Measurements from ENCODE around the gene OLFM1.
"Not testable (repeated sequence)": the region's sequence is repeated elsewhere in the genome, so short reads cannot be mapped to it uniquely, and the experiment has no call there.

The OLFM1 gene

DNA sequence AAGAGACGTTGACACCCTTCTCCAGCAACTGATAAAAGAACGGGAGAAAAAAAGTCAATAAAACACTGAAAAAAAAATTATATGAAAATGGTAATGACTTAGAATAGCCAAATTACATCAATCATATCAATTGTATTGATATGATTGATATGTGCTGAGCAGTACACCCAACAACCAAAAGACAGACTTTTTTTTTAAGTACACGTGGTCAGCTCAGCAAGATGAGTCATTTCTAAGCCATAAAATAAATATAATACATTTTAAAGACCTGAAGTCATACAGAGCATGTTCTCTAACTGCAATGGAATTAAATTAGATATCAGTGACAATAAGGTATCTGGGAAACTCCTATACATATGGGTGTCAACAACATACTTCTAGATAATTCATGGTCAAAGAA lies 30.9 kb upstream of the OLFM1 start:
- in situ Hi-C loops (cut with MboI; ENCODE audit: low sequenced_read_pairs), result no loop called here

GRCh38 chr9:135060461-135061116 lies 26.9 kb upstream of the OLFM1 start:
- in situ Hi-C loops (cut with MboI; ENCODE audit: low sequenced_read_pairs), result no loop called here

DNA sequence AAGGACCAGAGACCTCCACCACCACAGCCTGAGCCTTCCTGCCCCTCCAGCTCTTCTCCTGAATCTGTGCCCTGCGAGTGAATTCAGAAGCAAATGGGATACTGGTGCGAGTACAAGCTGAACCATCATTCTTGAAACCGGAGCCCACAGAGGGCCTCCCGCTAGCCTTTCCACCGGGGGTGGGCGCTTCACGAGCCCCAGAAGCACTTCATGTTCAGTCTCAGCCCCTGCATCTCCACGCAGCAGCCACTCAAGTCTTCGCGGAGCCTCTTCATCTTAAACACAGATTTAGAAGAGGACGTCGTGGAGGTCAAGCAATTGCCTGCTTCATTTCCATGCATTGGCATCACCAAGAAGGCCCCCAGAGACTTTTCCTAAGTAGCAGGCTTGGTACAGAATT lies 26.0 kb upstream of the OLFM1 start:
- in situ Hi-C loops (cut with MboI; ENCODE audit: low sequenced_read_pairs), result no loop called here

GRCh38 chr9:135062254-135062653 lies 25.2 kb upstream of the OLFM1 start:
- in situ Hi-C loops (cut with MboI; ENCODE audit: low sequenced_read_pairs), result no loop called here

DNA sequence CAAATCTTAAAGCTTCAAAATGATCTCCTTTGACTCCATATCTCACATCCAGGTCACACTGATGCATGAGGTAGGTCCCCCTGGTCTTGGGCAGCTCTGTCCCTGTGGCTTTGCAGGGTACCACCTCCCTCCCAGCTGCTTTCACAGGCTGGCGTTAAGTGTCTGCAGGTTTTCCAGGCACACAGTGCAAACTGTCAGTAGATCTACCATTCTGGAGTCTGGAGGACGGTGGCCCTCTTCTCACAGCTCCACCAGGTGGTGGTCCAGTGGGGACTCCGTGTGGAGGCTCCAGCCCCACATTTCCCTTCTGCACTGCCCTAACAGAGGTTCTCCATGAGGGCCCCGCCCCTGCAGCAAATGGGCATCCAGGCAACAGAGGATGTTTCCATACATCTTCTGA lies 24.0 kb upstream of the OLFM1 start:
- in situ Hi-C loops (cut with MboI; ENCODE audit: low sequenced_read_pairs), result not testable (repeated sequence)

- in situ Hi-C loops (cut with MboI; ENCODE audit: low sequenced_read_pairs), result not testable (repeated sequence)
Measured at GRCh38 chr9:135063888-135064287, 23.6 kb upstream of the OLFM1 start.

- in situ Hi-C loops (cut with MboI; ENCODE audit: low sequenced_read_pairs), result no loop called here
Measured at GRCh38 chr9:135065151-135065550, 22.3 kb upstream of the OLFM1 start.

DNA sequence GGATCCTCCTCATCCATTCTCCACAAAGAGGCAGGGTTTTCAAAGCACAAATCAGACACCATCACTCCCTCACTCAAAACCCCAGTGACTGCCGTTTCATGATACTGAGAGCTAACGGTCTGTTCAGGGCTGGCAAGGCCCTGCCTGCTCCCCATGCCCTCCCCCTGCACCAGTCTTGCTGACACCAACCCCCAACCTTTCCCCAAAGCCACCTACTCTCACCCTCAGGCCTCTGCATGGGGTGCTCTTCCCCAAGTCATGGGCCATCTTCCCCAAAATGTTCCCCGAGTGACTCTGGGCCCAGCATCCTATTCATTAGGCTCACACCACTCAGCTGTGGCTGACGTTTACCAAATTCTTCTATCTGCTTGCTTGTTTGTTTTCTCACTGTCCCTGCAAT lies 21.7 kb upstream of the OLFM1 start:
- in situ Hi-C loops (cut with MboI; ENCODE audit: low sequenced_read_pairs), result no loop called here

DNA sequence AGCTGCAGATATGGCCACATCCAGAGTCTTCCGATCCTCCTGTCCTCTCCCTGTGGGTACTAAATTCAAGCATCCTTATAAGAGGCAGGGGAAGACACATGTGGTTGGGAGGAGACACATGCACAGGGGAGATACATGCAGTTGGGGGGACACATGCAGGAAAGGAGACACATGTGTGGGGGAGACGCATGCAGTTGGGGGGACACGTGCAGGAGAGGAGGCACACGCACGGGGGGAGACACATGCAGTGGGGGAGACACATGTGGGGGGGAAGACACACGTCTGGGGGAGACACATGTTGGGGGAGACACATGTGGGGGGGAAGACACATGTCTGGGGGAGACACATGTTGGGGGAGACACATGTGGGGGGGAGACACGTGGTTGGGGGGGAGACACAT lies 21.2 kb upstream of the OLFM1 start:
- in situ Hi-C loops (cut with MboI; ENCODE audit: low sequenced_read_pairs), result no loop called here

DNA sequence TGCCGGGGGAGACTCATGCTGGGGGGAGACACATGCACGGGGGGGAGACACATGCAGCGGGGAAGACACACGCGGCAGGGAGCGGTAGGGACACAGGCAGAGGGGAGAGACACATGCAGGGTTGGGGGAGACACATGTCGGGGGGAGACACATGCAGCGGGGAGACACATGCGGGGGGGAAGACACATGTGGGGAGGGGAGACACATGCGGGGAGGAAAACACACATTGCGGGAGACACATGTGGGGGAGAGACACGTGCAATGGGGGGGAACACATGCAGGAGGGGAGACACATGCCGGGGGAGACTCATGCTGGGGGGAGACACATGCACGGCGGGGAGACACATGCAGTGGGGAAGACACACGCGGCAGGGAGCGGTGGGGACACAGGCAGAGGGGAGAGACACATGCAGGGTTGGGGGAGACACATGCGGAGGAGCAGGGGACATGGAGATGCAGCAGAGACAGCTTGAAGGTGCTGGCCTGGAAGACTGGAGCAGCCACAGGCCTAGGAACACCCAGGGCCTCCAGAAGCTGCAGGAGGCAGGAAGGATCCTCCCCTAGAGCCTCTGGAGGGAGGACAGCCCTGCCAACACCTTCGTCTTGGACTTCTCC lies 20.3 kb upstream of the OLFM1 start:
- in situ Hi-C loops (cut with MboI; ENCODE audit: low sequenced_read_pairs), result no loop called here

GRCh38 chr9:135068776-135069415 lies 18.6 kb upstream of the OLFM1 start:
- in situ Hi-C loops (cut with MboI; ENCODE audit: low sequenced_read_pairs), result no loop called here

GRCh38 chr9:135069558-135070197 lies 17.8 kb upstream of the OLFM1 start:
- in situ Hi-C loops (cut with MboI; ENCODE audit: low sequenced_read_pairs), result no loop called here

GRCh38 chr9:135070198-135070951 lies 17.1 kb upstream of the OLFM1 start:
- in situ Hi-C loops (cut with MboI; ENCODE audit: low sequenced_read_pairs), result no loop called here

GRCh38 chr9:135070964-135071735 lies 16.3 kb upstream of the OLFM1 start:
- in situ Hi-C loops (cut with MboI; ENCODE audit: low sequenced_read_pairs), result no loop called here

GRCh38 chr9:135073081-135073740 lies 14.3 kb upstream of the OLFM1 start:
- in situ Hi-C loops (cut with MboI; ENCODE audit: low sequenced_read_pairs), result no loop called here

GRCh38 chr9:135073741-135074305 lies 13.6 kb upstream of the OLFM1 start:
- in situ Hi-C loops (cut with MboI; ENCODE audit: low sequenced_read_pairs), result no loop called here

DNA sequence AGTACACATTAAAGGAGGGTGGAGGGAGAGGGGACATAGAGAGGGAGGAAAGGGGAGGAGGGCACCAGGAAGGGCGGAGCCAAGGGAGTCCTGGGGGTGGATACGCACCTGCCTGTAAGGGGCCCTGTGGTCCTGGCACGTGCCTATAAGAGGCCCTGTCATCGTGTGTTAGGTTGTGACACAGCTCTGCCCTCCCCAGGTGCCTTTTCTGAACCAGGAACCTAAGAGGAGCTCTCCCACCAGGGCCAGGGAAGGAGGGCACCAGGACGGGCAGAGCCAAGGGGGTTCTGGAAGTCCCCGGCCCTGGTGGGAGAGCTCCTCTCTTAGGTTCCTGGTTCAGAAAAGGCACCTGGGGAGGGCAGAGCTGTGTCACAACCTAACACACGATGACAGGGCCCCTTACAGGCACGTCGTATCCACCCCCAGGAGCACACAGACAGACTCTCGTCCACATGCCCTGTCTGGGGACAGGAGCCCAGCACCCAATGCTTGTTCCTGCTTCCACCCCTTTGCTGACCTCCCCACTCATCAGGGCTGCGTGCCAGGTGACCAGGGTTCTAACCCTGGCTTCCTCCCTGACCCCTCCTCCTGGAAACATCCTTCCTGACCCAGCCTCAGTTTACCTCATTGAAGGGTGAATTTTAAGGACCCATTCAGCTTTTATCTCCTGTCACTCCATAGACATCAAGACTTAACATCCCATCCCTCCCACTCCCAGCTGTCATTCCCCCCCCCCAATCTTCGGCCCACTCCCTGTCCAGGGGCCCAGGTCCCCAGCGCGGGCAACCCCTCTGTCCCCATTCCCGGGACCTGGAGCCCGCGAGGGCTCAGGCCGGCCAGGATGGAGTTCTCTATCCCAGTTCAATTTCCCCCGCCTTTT lies 12.9 kb upstream of the OLFM1 start:
- in situ Hi-C loops (cut with MboI; ENCODE audit: low sequenced_read_pairs), result no loop called here

DNA sequence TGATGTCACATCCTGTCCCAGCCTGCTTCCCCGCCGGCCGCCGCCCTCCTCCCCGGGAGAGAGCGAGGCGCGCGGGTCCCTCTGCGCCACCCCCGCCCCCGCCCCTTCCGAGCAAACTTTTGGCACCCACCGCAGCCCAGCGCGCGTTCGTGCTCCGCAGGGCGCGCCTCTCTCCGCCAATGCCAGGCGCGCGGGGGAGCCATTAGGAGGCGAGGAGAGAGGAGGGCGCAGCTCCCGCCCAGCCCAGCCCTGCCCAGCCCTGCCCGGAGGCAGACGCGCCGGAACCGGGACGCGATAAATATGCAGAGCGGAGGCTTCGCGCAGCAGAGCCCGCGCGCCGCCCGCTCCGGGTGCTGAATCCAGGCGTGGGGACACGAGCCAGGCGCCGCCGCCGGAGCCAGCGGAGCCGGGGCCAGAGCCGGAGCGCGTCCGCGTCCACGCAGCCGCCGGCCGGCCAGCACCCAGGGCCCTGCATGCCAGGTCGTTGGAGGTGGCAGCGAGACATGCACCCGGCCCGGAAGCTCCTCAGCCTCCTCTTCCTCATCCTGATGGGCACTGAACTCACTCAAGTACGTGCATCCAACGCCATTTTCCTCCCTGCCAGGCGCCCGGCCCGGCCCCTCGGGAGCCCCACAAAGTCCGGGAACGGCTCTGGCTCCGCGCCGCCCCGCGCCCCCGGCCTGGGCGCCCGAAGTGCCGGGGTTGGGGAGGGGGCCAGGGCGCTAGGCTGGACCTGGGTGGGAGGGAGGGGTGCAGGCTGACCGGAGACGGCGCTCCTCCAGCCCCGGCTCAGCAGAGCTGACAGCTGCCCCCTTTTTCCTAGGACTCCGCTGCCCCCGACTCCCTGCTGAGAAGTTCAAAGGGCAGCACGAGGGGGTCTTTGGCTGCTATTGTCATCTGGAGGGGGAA lies 12.0 kb upstream of the OLFM1 start:
- in situ Hi-C loops (cut with MboI; ENCODE audit: low sequenced_read_pairs), result no loop called here
